SKM-1 treated with dmso at 0.1 percent for 144 hours (cell line): Measurements from ENCODE around the gene SNTG2.

Source experiments
- DNase-seq: peaks from one replicate; lab custom pipeline; 2025; ENCODE audit not compliant: unreplicated experiment; lab: John Stamatoyannopoulos, UW

SNTG2 gene

DNA sequence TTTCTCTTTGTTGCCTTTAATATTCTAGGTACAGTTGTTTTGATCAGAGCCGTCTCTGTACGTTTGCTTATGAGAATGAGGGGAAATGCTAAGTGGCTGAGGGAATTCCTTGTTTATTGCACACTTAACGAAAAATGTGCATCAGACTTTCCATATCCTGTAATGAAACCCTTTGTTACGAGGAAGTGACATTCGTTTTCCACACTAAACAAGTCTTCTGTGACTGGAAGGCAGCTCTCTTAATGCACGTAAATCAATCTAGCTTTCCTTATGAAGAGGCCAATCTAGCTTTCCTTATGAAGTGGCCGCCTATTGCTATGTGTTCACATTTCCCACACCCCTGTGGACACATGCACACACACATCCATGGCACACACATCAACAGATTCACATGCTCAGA, 186.2 kb downstream of the SNTG2 start:
- no peak for DNase-seq

DNA sequence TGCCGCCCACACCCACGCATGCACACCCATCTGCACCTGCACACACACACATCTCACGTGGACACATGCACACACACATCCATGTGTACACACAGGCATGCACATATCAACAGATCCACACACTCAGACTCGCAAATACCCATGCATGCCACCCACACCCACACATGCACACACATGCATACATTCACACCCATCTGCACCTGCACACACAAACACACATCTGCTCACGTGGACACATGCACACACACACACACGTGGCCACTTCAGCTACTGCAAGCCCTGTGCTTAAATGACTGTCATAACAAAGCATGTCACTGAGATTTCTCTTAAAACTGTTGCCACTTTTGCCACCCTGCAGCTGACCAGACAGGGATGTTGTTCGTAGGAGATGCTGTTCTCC, 186.6 kb downstream of the SNTG2 start:
- no peak for DNase-seq

DNA sequence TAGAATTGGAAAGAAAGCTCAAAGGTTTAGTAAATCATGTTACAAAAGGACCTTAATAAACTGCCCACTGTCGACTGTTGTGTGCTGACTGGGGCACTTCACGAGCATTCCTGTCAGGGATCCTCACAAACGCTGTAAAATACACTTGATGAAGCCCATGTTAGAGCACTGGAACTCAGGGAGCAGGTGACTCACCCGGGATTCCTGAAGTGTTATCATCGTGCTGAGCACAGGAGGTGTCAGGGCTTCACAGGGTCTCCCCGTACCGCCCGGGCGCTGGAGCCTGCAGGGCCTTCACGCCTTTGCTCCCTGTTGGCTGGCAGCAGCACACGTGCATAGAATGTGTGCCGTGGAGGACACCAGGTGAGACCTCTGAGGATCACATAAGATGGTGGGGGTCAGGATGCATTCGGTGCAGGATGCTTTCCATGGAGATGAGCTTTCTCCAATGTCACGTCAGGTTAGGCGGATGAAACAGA, 187.3 kb downstream of the SNTG2 start:
- no peak for DNase-seq

DNA sequence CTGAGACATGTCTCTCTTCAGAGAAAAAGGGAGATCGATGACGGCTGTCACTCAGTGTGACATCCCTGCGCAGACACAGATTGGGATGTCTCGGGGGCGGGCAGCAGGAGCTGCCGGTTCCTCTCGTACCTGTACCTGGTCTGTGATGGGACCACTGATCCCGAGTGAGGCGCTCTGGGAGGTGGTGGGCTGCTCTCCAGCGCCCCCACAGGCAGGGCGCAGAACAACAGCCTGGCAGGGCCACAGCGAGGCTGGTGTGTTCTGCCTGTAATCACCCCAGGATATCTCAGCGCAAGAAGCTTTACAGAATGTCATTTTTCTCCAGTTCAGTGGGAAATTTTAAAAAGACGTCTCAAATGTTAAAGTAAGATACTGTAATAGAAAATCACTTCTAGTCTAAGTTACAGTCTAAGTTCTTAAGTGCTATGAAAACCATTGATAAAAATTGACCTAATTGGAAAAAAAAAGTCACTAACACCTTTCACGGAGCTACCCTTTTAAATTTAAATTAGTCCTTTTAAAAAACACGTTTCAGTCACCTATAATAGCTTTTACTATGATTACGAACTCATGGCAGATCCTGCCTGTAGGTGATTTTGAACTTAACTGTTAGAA, 189.8 kb downstream of the SNTG2 start:
- no peak for DNase-seq

DNA sequence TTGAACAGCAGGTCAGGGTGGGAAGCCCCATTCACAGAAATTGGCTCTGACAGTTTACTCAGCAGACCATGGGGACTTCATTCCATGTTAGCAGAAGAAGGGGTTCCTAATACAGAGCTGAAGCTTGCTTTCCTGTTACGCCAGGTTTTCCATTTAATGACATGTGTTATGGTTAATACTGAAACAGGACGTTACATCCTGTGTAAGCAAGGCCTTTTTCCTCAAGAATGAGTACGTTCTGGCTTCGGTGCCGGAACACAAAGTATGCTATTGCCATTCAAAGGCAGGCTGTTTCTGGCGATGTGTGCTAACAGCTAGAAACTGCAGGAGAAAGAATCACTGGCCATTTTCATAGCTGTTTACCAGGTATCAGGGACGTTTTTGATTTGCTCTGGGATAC, 190.4 kb downstream of the SNTG2 start:
- no peak for DNase-seq

DNA sequence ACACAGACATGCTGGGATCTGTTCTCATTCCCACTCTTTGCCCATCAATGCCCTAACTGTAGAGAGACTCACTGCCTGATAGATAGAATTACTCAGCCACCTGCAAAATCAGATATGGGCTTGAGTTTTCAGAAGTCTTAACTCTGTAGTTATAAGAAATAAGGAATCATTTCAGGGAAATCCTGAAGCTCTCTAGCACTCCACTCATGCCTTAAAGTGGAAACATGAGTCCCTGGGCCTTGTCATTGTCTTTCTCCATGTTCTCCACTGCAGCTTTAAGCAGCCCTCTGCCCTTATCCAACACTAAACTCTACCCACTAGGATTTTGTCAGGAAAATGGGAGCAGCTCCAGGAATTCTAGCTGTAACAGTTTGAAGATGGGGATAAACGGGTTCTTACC, 192.5 kb downstream of the SNTG2 start:
- no peak for DNase-seq

DNA sequence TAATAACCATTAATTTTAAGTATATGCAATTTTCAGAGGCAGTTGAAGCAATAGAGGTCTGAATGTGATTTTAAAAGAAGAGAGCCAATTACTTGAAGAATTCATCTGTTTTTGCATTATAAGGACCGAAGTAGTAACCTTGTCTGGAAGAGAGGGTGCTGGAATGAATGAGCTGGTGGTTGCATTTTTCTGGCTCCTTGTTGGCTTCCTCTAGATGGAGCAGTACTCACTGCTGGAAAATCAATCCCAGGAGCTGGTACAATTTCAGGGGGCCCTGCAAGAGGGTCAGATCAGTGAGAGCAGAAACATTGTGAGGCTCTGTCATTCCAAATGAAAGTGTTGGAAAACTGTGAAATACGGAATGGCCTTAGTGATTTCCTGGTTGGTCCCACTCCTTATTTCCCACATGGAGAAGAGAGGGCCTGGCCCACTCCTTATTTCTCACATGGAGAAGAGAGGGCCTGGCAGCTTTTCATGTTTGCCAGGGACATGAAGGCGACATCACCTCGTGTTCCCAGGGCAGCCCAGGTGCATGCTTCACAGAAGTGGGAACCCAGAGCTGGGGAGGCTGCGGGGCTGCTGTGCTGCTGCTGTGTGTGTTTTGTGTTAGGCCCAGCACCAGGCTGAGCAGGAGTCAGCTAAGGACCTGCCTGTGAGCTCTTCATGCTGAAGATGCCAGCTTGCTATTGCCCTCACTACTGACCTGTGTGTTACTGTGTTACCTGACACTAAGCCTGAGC, 197.4 kb downstream of the SNTG2 start:
- no peak for DNase-seq

DNA sequence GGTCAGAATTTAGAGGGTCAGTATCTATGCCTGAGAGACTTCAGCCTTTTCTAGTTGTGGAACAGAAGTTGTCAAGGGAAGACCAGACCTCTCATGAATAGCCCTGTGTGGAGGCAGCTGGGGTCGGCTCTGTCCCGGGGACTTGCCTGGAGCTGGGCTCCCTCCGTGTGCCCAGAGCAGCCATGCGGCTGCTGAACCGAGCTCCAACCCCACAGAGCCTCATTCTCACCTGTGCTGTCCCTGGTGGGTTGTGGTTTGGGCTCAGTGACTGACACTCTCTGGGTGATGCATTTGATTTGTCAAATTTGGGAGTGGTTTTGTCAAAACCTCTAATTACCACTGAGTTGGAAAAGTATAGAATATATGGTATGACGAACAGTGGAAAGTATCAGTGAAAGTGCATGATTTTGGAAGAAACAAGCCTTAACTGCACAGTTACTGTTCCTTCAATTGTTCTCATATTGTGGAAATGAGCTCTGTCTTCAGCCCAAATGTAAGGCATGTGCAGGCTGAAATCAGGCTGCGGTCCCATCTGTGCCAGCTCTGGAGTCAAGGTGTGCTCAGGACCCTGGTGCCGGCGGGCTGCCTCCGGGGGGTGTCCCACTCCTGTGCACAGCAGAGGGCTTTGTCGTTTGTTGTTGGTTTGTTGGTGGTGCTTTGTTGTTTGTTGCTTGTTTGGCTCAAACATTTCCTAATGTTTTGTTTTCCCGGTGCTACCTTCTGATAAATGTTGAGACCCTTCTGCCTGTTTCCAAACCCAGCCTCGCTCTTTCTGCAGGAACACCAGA, 200.3 kb downstream of the SNTG2 start:
- DNase-seq, result no peak

DNA sequence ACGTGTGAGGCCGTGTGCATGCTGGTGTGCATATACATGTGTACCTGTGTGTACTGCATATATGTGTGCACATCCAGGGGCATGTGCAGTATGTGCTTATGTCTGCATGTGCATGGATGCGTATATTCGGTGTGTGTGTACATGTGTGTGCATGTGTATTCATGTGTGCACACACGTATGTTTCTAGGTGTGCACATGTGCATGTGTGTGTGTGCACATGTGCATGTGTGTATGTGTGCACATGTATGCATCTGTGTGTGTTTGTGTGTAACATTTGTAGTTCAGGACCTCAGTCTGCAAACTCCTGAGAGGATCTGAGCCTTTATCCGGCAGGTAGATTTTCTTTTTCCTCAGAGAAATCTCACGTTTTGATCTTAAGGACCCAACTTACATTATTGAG, 201.7 kb downstream of the SNTG2 start:
- no peak for DNase-seq

DNA sequence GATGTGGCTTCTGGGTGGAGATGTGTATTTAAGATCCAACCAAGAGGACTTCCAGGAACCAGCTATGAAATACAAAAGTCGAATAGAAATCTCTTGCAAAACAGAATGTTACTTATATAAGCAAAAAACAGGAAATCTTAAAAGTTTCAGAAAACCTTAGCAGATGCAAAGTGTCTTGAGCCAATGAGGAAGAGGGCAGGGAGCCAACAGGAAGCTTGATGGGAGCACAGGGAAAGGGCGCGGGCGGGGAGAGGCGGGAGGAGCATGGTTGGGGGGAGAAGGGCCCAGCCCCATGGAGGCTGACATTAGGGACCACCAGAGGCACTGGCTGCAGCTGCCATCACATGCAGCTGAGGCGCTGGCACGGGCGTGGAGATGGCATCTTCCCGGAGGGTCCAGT, 203.3 kb downstream of the SNTG2 start:
- DNase-seq, result no peak

DNA sequence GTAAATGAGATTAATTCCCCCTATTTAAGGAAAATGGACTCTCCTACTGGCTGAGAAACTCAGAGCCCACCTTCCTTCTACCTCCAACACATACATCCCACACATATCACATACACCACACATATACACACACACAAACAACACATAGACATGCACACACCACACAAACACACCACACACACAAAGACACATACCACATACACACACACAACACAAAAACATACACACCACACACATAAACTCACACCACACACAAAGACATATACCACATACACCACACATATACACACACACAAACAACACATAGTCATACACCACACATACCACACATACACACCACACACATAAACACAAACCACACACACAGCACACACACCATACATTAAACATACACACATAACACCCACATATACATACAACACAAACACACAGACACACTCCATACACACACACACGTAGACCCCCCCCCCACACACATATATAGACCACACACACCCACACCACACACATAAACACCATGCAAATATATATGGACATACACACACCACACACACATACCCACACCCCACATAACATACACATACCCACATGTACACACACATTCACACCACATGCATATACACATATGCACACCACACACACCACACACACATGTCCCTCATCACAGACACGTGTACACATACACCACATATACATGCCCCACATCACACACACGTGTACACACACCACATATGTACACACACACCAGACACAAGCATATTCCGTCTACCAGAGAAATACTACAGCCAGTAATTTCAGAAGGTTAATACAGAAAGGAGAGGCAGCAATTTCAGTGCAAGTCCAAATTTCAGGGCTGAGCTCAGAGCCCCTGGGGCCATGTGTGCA, 204.3 kb downstream of the SNTG2 start:
- DNase-seq, result no peak

DNA sequence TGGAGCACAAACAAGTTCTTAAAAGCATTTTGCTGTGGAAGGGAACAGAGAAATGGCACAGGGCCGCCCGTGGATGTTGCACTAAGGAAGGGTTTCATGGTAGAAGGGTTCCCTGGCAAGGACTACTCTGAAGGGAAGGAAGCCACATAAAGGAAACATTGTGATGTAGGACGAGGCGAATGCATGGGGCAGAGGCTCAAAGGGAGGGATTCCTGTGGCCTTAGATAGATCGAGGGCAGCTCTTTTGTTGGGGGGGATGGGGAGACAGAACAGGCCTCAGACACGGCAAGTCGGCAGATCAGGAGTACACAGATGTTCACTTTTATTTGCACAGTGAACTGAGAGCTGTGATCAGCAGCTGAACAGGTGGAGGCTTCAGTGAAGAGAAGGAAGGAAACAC, 205.4 kb downstream of the SNTG2 start:
- no peak for DNase-seq

DNA sequence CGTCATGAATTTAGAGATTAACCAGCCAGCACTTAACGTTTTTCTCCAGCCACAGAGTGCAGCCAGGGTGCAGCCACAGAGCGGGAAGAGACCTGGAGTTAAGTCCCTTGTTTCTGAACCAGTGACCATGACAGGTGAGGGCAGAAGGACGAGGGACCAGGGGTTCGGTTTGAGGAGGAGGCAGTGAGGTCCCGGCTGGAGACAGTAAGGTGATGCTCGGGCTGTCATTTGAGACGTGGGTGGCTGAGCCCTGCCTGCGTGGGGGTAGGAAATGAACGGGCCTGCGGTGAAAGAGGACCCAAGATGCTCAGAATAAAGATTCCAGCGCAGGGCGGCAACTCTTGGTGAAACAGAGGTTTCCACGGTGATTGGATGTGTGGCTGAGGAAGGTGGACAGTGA, 205.9 kb downstream of the SNTG2 start:
- no peak for DNase-seq

DNA sequence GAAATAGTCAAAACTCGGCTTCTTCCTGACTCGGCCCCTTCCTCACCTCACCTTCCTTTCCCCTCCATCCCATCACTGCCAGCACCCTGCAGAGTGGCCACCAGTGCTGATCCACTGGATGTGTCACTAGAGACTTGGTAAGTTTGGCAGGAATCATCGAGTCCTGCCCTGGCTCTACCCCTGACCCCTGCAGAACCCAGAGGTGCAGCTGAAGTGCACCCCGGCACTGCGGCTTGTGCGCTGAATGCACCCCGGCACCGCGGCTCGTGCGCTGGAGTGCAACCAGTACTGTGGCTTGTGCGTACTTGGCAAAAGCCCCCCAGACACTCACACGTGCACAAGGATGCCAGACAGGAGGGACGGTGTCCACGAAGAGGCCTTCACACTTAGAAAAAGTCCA, 206.5 kb downstream of the SNTG2 start:
- no peak for DNase-seq

DNA sequence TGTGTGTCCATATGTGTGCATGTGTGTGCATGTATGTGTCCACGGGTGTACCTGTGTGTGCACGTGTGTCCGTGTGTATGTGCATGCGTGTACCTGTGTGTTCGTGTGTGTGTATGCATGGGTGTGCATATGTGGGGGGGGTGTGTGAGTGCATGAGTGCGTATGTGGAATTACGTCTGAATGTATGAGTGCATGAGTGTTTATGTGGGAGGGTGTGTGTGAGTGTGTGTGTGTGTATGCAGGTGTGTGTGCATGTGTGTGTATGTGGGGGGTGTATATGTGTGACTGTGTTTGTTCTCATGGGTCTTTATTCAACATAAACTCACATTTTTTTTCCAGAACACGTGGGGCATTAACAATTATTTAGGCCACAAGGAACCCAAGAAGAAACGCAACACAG, 208.4 kb downstream of the SNTG2 start:
- DNase-seq, result no peak

DNA sequence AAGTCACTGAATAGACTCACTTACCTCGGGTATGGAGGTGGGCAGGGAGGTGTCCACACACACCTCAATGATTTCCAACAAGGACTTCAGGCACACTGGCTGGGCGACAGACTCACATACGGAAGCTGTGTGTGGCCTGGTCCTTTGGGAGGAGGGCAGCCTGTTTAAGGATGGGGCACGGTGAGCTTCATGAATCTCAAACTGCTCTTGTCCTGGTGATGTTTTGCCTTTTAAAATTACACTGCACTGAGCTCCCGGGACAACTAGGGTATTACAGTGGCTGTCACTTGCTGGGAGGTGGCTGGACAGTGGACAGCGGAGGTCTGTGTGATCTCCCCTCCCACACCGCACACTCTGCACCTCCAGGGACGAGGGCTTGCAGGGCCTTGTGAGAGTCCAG, 211.6 kb downstream of the SNTG2 start:
- no peak for DNase-seq

DNA sequence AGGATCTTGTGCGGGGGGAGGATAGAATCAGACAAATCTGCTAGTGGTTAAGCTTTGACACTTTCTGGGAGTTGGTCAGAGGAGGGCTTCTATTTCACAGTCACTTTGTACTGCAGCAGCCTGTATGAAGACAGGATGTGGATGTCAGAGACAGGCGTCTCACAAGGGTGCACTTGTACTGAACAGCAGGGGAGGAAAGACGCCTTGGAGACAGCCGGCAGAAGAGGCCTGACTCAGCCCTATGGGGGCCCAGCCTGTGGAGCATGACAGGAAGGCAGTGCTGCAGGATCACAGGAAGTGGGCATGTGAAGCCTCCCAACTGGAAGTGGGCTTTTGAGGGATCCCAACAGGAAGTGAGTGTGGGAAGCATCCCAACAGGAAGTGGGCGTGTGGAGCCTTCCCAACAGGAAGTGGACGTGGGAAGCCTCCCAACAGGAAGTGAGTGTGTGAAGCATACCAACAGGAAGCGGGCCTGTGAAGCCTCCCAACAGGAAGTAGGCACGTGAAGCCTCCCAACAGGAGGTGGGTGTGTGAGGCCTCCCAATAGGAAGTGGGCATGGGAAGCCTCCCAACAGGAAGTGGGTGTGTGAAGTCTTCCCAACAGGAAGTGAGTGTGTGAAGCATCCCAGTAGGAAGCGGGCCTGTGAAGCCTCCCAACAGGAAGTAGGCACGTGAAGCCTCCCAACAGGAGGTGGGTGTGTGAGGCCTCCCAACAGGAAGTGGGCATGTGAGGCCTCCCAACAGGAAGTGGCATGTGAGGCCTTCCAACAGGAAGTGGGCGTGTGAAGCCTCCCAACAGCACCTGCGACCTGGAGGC, 212.3 kb downstream of the SNTG2 start:
- DNase-seq, result no peak

DNA sequence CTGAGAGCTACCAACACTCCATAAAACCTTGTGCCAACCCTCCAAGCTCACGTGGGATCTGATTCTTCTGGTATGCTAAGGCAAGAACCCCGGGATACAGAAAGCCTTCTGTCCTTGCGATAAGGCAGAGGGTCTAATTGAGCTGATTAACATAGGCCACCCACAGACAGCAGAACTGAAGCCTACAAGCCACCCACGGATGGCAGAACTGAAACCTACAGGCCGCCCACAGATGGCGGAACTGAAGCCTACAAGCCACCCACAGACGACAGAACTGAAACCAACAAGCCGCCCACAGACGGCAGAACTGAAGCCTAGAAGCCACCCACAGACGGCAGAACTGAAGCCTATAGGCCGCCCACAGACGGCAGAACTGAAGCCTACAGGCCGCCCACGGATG, 216.3 kb downstream of the SNTG2 start:
- no peak for DNase-seq

DNA sequence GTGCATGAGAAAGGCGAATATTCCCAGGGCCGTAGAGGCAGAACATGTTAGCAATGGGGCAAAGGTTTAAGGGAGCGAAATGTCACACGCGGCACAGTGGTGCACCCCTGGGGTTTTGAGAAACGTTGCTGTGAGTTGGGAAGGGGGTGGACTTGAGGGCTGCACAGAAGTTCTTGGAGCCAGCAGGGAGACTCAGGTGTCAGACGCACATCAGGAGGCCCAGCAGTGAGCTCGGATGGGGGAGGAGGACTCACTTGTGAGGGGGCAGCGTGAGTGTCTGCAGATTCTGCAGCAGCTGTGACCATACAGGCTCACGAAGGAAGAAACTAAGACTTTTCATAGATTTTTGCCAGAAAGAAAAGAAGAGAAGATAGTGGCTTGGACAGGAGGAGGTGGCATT, 218.2 kb downstream of the SNTG2 start:
- no peak for DNase-seq

DNA sequence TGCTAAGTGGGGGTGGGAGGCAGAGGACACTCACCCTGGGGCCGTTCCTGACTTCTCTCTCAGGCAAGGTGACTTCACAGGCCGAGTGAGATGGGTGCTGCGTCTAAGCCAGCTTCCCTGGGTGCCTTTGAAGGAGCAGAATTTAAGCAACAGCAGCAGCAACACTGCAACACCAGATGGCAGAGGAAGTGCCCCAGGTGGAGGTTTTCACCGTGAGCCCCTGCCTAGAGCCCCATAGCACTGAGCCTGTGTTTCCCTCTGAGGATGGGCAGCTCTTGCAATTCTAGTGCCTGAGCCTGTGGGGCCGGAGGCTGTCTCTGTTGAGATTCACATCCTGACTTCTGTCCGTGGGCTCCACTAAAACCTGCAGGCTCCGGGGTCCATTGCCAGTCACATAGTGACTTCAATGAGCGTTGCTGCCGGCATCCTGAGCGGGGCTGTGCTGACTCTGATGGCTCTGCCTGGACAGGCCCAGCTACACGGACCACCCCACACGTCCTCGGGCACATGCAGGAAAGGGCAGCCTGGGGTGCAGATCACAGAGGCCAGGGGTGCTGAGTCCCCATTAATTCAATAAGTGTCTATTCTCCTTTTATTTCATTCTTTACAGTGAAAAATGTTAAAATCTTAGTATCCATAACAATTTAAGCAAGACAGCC, 218.8 kb downstream of the SNTG2 start:
- no peak for DNase-seq
